GM18511 (cell line): ENCODE measurements around the gene OSBPL5.

ENCODE experiments used
- ATAC-seq: cut with Tn5 transposase; IDR thresholded peaks from one replicate; pipeline ENCODE4 v1.9.1; 2021; ENCODE audit warnings: mild to moderate bottlenecking, moderate library complexity; ENCODE audit not compliant: unreplicated experiment

Gene OSBPL5

GRCh38 chr11:3150726-3151125 is 14.4 kb downstream of the OSBPL5 start:
- ATAC-seq, result no peak

GRCh38 chr11:3149852-3150188 is 15.3 kb downstream of the OSBPL5 start:
- no peak for ATAC-seq

GRCh38 chr11:3148990-3149851 is 15.9 kb downstream of the OSBPL5 start:
- ATAC-seq, result no peak

DNA sequence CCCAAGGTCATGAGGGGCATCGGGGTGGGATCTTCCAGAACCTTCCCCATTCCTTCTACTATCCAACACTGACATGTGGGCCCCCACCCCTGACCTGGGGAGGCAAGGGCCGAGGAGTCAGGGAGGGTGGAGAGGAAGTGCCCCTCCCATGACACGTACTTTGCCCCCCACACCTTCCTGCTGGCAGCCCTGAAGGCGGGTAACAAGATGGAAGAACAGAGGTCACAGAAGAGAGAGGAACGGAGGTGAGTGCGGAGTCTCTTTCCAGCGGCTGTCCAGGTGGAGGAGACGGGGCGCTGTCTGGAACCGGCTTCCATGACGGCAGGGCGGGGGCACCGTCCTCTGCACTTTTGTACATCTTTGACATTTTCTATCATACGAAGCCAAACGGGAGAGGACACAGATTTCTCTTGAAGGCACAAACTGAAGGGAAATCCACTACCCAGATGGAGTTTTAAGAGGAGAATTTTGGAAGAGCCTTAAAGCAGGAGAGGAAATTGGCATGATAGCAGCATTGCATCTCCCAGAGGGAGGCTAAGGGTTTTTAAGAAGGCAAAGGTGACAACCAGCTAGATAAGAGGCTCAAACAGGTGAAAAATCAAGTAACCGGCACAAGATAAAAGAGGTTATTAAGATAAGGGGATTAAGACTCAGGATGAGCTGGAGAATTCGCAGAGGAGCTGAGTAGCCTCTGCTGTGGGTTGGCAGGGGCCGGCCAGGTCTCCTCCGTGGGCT is 16.7 kb downstream of the OSBPL5 start:
- no peak for ATAC-seq

DNA sequence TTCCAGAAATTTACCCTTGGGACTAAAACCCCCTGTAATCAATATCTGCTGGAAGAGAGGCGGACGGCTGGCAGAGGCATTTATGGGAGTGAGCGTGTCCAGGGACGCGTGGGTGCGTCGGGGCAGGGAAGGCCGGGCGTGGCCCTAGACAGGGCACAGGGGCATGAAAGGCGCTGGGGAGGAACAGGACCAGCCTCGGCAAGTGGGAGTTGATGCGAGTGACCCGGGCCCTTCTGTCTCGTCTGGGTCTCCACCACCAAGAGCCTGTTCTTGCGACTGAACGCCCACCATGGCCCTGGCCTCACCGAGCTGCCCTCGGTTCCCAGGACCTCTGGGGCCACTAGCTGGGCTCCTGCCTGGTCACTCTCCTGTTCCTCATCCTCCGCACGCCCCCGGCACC is 17.5 kb downstream of the OSBPL5 start:
- ATAC-seq, result no peak

GRCh38 chr11:3147257-3147619 is 17.9 kb downstream of the OSBPL5 start:
- no peak for ATAC-seq

DNA sequence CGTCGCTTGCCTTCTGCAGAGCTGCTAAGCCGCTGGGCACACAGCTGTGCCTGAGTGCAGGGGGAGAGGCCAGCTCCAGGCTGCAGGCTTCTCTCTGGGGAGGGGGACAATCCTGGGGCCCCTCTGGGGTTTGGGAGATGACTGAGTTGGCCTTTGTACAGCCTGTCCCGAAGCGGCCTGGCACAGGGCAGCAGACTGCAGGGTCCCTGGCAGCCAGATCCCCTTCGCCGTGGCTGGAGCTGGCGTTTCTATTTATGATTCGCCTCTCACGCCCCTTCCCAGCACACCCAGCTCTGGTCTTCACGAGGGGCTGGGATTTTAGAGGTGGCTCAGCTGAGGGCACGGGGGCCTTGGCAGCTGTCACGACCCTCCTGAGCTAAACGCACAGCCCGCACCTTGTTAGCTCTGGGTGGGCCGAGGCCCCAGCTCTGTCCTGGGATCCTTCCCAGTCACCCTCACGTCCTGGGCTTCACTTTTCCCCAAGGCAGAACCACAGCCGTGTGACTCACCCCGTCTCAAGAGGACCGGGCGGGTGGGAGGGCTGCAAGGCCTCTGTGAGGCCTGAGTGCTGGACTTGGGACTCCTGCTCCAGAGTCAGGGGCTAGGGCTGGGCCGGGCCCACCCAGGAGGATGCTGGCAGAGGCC is 18.4 kb downstream of the OSBPL5 start:
- ATAC-seq, result no peak

DNA sequence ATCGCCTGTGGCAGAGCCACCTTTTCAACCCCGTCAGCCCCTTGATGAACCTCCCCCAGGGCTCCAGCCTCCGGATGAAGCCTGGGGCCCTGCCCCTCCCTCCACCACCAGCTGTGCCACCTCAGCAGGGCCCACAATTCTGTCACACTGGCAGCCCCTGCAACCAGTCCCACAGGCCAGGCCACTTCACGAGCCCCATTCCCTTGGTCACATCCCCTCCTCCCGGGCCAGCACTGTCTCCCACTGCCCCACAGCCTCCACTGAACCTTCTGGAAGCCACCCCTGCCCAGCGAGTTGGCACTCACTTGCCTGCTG is 19.9 kb downstream of the OSBPL5 start:
- no peak for ATAC-seq

DNA sequence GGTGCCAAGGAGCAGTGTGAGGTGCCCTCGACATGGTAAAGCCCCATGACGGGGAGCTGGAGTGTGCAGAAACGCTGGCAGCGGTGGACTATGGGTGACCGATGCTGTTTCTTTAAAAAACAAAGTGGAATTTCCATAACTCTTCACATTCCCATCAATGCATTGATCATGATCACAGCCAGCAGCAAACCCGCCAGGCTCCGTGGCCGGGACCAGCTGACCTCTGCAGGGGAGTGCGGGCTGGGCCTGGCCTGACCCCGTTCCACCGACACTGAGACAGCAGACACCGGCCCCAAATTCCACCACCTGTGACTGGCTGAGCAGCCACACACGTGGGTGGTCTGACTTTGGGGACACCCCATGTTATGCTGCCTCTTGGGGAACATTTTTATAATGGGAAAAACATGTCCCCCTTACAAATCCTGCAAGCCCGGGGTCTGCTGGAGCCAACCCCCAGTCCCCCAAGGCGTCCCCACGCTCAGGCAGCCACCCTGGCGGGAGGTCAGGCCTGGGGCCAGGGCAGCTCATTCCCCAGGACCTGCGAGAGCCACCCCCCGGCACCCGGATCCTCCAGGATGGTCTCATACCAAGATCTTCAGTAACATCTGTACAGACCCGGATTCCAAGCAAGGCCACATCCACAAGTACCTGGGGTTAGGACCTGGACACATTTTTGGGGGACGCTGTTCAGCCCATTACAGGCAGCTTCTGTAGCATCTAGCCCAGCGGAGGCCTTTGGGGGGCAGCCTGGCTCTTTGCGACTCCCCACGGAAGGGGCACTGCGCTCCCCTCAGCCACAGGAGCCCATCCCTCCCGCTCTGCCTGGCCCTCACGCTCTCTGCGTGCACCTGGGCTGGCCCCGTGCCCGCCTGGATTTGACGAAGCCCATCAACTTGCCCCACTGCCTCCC is 20.6 kb downstream of the OSBPL5 start:
- no peak for ATAC-seq

DNA sequence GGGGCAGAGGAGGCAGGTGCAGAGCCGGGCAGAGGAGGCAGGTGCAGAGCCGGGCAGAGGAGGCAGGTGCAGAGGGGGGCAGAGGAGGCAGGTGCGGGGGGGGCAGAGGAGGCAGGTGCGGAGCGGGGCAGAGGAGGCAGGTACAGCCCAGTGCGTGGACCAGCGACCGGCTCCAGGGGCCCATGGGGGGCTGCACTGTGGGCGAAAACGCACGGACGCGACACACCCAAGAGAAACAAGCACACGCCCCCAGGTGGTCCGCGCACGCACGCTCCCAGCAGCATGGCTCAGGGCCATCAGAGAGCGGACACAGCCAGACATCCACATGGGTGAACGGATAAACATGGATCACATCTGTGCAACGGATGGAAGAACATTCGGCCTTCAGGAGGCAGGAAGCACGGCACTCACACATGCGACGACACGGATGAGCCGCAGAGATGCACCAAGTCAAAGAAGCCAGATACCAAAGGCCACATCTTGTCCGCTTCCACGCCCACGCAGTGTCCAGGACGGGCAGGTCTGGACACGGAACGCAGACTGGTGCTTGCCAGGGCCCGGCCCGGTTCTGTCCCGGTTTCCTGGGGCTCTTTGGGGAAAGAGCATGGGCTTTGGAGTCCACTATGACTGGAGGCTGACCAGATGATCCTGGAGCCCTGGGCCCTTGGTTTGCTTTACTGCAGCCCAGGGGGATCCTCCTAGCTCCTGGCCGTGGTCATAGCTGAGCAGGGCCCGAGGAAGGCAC is 21.8 kb downstream of the OSBPL5 start:
- ATAC-seq, result no peak

DNA sequence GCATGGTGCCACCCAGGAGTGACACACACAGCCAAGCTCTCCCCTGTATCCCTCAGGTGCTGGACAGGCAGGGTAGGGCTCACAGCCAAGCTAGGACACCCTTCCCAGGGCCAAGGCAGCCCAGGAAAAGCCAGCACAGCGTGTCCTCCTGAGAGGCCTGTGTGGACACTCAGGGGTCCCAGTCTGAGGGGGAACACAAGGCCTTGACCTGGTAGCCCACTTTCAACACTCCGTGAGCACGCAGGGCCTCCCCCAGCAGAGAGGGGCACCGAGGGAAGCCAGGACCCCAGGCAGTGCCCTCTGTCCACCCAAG is 24.9 kb downstream of the OSBPL5 start:
- no peak for ATAC-seq

DNA sequence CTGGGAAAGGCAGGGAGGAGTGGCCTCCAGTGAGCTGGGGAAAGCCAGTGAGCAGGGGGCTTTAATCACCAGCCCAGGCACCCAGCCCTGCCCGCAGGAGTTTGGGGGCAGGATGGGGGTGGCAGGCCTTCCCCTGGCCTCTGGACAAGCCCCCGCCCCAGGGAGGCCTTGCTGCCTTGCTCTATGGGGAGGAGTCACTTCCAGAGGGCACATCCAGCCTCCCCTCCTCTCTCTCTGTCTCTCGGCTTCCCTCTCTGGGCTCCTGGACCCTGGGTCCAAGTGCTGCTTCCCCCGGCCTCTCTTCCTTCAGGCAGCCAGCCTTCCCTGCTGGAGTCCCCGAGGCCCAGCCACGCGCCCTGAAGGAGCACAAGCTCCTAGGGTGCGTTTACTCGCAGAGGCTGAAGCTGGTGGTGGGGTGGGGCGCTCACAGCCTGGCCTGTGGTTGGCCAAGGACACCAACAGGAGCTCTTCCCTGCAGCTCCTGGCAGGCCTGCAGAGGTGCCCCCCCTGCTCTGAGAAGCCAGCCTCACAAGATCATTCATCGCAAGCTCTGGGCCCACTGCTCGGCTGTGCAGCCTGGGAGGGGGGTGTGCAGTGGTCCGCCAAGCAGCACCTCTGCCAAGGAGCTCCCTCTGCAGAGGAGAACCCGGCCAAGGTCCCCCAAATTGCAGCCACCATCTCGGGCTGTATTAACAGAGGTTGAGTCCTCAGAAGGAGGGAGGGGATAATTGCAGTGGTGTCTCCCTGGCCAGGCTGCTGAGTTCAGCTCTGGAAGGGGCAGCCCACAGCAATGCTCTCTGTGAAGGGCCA is 25.4 kb downstream of the OSBPL5 start:
- ATAC-seq, result no peak

- ATAC-seq, result no peak
These were observed 26.0 kb downstream of the OSBPL5 start for GRCh38 chr11:3139086-3139440.

DNA sequence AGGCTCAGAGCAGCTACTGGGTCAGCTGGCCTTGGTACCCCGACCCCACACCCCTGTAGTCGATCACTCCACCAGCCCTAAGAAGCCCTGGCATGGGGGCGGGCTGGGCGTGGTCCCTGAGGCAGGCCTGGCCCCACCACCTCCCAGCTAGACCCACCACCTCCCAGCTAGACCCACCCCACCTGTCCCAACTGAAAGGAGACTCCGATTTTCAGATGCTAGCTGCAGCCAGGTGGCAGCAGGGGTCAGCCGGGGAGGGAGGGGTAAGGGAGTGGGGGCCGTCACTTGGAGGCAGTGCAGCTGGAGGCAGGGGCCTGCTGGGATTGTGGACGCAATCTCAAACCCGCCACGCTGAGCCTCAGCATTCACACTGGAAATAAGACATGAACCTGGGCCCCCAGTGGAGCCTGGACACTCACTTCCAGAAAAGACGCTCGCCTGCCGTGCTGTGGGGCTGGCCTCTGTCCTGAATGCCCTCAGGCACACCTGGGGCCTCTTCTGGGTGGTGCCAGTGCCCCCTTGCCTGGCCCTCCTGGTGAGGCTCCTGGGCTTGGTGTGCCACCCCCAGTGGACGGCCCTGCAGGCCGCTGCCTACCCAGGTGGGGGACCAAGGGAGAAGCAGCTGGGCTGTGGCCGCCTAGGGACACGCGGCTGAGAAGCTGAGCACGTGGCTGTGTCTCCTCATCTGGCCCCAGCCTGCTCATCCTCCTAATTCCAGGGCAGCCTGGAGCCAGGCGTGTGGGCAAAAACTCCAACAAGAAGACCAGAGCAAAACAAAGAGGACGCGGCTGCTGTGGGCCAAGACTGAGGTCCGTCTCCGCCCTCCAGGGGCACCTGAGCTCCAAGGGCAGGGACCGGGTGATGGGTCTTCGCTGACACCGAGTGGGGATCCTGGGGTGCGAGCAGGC is 26.7 kb downstream of the OSBPL5 start:
- no peak for ATAC-seq

GRCh38 chr11:3137486-3138177 is 27.5 kb downstream of the OSBPL5 start:
- no peak for ATAC-seq

- ATAC-seq, result no peak
These were observed 28.3 kb downstream of the OSBPL5 start for GRCh38 chr11:3136546-3137455.
